Effector memory CD8-positive, alpha-beta T cell (primary cell): ENCODE results near the gene TBCCD1.

ENCODE experiments used
- ATAC-seq: fragments of 150-1000 bp; cut with Tn5 transposase; replicated peaks from 2 replicates; pipeline ENCODE4 v1.10.0; 2021; ENCODE audit warnings: mild to moderate bottlenecking, moderate library complexity
- DNase-seq, 3 experiments: peaks; one replicate each; pipeline ENCODE4 v3.0.0; 2021
- H3K27ac Mint-ChIP-seq, 2 donors: one replicate each; pipeline ENCODE4 v1.8.0; 2022; ENCODE audit warnings: mild to moderate bottlenecking in 2 of 2, mixed read lengths in 2 of 2, moderate library complexity in 2 of 2
- H3K27me3 Mint-ChIP-seq, 2 donors: one replicate each; pipeline ENCODE4 v1.8.0; 2022; ENCODE audit warnings: mixed read lengths in 2 of 2
- H3K36me3 Mint-ChIP-seq: one replicate; pipeline ENCODE4 v1.8.0; 2022; ENCODE audit warnings: mild to moderate bottlenecking, moderate library complexity, mixed read lengths; ENCODE audit not compliant: insufficient read depth
- H3K4me1 Mint-ChIP-seq, 2 donors: one replicate each; pipeline ENCODE4 v1.8.0; 2022; ENCODE audit warnings: low read depth in 2 of 2, mixed read lengths in 2 of 2
- H3K4me3 Mint-ChIP-seq, 2 donors: one replicate each; pipeline ENCODE4 v1.8.0; 2022; ENCODE audit warnings: mild to moderate bottlenecking in 2 of 2, mixed read lengths in 2 of 2, moderate library complexity in 2 of 2
- H3K9me3 Mint-ChIP-seq, 2 donors: one replicate each; pipeline ENCODE4 v1.8.0; 2022; ENCODE audit warnings: mixed read lengths in 2 of 2
- total RNA-seq, 9 experiments: gene quantifications; one replicate each; lab custom pipeline; 2026; lab: John Stamatoyannopoulos, UW

The TBCCD1 gene, protein sequence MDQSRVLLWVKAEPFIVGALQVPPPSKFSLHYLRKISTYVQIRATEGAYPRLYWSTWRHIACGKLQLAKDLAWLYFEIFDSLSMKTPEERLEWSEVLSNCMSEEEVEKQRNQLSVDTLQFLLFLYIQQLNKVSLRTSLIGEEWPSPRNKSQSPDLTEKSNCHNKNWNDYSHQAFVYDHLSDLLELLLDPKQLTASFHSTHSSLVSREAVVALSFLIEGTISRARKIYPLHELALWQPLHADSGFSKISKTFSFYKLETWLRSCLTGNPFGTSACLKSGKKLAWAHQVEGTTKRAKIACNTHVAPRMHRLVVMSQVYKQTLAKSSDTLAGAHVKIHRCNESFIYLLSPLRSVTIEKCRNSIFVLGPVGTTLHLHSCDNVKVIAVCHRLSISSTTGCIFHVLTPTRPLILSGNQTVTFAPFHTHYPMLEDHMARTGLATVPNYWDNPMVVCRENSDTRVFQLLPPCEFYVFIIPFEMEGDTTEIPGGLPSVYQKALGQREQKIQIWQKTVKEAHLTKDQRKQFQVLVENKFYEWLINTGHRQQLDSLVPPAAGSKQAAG
- total RNA-seq = 16.8 to 31.3 (median 26.1) reads per million in 9 experiments

DNA sequence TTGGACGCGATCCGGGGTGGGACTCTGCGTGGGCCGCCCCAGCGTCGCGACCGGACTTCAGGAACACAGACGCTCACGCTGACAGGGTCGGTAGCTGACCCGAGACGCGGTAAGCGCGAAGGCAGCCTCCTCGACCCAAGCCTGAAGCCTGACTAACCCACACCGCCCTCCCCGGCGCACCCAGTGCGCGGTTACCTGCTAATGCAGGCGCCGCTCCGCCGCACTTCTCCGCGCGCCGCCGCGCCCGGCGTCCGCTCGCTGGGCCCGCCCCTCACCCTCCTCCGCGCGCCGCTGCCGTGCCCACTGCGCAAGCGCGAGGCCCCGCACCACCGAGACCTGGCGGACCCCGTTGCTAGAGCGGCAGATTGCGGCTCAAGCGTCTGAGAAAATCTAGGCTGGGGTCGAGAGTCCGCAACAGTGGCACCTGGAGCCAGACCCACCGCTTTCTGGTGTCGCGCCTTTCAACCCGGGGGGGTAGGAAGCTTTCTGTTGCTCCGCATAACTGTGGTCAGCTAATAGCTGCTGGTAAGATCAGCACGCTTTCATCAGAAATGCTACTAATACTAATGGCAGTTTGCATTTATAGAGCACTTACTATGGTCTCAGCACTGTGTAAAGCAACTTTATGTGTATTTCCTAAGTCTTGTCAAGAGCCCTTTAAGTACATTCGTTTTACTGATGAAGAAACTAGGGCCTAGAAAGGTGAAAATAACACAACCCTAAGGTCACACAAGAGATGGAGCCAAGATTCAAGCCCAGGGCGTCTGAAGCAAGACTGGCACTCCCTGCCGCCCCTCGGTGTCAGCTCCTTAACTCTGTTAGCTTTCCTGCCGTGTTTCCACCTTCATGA lies at the start of gene TBCCD1:
TSS of gene TBCCD1 (minus strand) at position 268 of the 850 bp plus-strand sequence. CDS start 3,010 bp downstream, outside the sequence.
- ATAC-seq (peak; percentile 64), DNase-seq (peak; percentile 94 to 99 (median 98))
- peaks cover 29 to 56% of the 10 kb centered on the region in 2 donors for H3K4me1 Mint-ChIP-seq
- H3K27ac Mint-ChIP-seq = peak within 1 kb of the TSS; percentile 94
- H3K4me3 Mint-ChIP-seq = peak within 1 kb of the TSS; percentile 90 to 91
- no peaks in the 10 kb centered on the region for H3K27me3 Mint-ChIP-seq
- H3K36me3 Mint-ChIP-seq = peaks cover 30% of the 10 kb centered on the region
- H3K9me3 Mint-ChIP-seq = no peaks in the 10 kb centered on the region

DNA sequence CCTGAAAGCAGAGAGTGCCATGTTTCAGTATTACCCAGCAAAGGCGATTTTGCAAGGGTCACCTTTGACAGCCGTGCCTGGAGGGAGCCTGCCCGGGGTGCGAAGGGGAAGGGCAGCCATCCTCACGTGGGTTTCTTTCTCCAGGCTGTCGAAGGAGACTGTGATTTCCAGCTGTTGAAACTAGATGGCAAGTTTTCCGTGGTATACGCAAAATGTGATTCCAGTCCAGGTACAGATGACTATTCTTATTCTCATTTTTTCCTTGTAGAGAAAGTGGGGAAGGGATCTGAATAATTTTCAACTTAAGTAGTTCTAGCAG lies 49.1 kb upstream of the TBCCD1 start:
- no peaks in the 10 kb centered on the region for H3K9me3 Mint-ChIP-seq
- H3K27me3 Mint-ChIP-seq = peaks cover 51 to 56% of the 10 kb centered on the region in 2 donors
- DNase-seq = no peak
- no peak overlapping the region for H3K27ac Mint-ChIP-seq
- peak overlapping the region in 1 of 2 donors; percentile 64 for H3K4me3 Mint-ChIP-seq
- H3K36me3 Mint-ChIP-seq = no peaks in the 10 kb centered on the region
- H3K4me1 Mint-ChIP-seq = peaks cover 13 to 16% of the 10 kb centered on the region in 2 donors
- ATAC-seq = no peak

DNA sequence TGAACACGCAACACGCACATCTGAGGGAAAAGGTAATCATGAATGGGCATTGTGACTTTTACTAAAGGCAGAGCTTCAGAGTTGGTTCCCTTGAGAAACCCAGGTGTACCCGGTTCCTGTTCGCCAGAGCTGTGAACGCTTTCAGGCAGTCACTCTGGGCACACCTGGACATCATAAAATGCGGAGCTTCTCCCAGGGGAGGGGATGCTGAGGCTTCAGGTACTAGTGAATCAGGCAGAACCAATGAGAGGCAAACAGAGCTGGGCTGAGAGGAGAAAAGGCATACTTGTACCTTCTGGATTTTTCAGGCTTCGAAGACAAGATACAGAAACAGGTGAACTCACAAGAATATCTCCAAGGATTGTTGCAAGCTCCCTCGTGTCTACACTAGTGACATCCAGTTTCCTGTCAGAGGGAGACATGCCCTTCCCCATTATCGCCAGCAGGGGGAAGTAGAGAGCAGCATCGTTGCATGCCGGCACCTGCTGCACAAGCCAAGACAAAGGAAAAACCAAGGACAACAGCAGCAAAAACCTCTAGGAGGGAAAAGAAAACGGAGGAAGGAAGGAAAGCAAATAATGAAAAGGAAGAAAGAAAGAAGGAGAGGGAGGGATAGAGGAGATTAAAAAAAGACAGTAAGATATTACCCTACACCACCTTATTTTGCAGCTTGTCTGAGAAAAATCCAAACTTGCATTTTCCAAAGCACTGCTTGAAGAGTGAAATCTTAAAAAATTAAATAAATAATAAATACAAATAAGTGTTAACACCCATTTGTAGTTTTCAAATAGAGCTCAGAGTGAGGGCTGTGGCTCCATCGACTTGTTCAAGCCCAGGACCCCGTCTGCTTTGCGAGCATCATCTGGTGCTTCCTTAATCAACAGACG lies 47.7 kb upstream of the TBCCD1 start:
- H3K27me3 Mint-ChIP-seq = peaks cover 43 to 46% of the 10 kb centered on the region in 2 donors
- ATAC-seq = peak; percentile 61
- H3K4me3 Mint-ChIP-seq = peak overlapping the region; percentile 5 to 42

DNA sequence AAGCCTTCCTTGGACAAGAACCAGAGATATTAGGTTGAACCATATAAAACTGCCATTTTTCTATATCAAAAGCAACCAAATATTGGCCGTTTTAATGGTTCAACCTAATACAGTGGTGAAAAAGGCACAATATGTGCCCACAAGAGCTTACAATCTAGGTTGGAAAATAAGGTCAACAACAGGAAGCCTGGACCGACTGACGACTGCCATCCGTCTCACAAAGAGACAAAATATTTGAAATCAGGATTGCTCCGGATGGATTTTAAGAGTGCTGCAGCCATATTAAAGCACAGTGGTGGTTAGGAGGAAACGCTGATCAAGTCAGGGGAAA lies 47.1 kb upstream of the TBCCD1 start:
- Mint-ChIP-seq H3K36me3 (no peaks in the 10 kb centered on the region), H3K27me3 (peaks cover 43 to 46% of the 10 kb centered on the region in 2 donors), H3K4me1 (peaks cover 13 to 16% of the 10 kb centered on the region in 2 donors), H3K4me3 (peak overlapping the region; percentile 5 to 42), H3K27ac (no peak overlapping the region), H3K9me3 (no peaks in the 10 kb centered on the region)
- DNase-seq (no peak), ATAC-seq (no peak)

More for the DNA sequence above, 47.7 kb upstream of the TBCCD1 start:
- Mint-ChIP-seq H3K9me3 (no peaks in the 10 kb centered on the region), H3K27ac (no peak overlapping the region), H3K36me3 (no peaks in the 10 kb centered on the region), H3K4me1 (peaks cover 13 to 16% of the 10 kb centered on the region in 2 donors)
- DNase-seq = peak; percentile 74 to 75 (median 75)

DNA sequence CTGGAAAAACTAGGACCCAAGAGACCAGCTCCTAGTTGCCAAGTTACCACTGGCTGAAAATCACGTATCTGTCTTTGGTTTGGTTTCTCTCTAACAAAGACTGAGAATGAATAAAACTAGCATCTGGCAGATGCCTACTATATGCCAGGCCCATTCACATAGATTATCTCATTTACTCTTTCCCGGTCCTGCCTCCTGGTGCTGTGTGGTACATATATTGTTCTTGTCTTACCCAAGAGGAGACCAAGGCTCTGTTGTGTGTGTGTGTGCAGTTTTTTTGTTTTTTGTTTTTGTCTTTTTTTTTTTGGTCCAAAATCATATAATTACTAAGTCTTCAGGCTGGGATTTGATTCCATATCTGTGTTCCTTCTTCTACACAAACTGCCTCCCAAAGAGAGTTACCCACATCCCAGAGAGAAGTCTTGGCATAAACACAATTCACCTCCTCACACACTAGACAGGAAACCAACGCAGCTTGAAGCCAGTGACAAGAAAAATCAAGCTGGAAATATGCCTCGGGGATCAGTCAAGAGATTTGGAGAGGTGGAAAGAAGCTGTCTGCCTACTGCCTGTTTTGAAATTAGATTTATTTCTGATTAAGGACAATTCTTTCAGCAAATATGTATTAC lies 46.6 kb upstream of the TBCCD1 start:
- H3K9me3 Mint-ChIP-seq = no peaks in the 10 kb centered on the region
- H3K4me1 Mint-ChIP-seq = peaks cover 13 to 16% of the 10 kb centered on the region in 2 donors
- H3K27me3 Mint-ChIP-seq = peaks cover 41 to 44% of the 10 kb centered on the region in 2 donors
- no peak for DNase-seq
- no peak overlapping the region for H3K27ac Mint-ChIP-seq
- no peak for ATAC-seq
- H3K4me3 Mint-ChIP-seq = no peak overlapping the region
- no peaks in the 10 kb centered on the region for H3K36me3 Mint-ChIP-seq

DNA sequence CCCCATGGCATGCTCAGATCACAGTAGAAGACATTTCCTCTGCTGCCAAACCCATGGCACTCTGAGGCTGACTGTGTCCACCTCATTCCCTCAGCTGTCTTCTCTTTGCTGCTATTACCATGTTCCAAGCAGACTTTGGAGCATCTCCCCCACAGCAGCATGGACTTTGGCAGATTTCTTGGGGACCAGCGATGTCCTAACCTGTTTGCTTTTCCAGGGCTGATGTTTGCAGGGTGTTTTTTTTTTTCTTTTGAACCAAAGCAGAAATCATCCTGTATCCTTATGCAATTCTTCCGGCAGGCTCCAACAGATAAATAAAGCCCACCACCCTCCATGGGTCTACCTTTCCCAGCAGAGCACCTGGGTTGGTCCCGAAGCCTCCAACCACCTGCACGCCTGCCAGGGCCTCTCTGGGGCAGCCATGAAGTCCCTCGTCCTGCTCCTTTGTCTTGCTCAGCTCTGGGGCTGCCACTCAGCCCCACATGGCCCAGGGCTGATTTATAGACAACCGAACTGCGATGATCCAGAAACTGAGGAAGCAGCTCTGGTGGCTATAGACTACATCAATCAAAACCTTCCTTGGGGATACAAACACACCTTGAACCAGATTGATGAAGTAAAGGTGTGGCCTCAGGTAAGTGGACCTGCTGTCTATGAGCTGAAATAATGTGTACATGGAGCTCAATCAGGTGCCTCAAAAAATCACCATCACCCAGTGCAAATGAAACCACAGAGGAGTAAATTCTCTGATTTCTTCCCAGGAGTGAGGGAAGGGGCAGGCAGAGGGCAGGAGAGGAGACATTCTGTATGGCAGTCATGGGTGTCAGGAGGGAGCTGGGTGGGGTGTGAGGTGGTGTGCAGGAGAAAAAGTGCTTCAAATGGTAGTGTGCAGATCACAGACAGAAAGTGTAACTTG lies 45.8 kb upstream of the TBCCD1 start, which contains the start of gene AHSG:
TSS of gene AHSG (plus strand) at position 340 of the 916 bp plus-strand sequence. CDS start at position 422, 82 bp downstream.
- no peaks in the 10 kb centered on the region for H3K9me3 Mint-ChIP-seq
- H3K4me1 Mint-ChIP-seq = peaks cover 13 to 16% of the 10 kb centered on the region in 2 donors
- H3K27ac Mint-ChIP-seq = no peak within 1 kb of the TSS
- ATAC-seq = no peak
- no peak within 1 kb of the TSS for H3K4me3 Mint-ChIP-seq
- DNase-seq = no peak
- no peaks in the 10 kb centered on the region for H3K36me3 Mint-ChIP-seq
- H3K27me3 Mint-ChIP-seq = peaks cover 33 to 36% of the 10 kb centered on the region in 2 donors

DNA sequence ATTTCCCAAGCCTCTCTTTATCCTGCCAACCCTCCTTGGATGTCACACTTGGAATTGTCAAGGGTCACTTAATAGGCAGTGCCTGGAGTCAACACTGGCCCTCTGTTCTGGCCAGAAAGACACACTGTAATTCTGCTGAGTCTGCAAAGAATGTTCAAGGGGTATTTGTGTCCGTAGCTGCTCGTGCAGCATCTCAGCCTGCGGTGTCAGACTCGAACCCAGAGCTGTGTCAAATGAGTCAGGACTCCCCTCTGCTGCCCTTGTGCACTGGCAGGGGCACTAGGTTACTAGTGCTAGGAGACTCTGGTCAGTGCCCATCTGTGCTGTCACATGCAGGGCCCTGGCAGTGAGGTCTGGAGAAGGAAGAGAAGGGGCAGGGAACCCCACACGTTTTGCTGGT lies 44.9 kb upstream of the TBCCD1 start:
- ATAC-seq = no peak
- no peaks in the 10 kb centered on the region for H3K36me3 Mint-ChIP-seq
- no peak for DNase-seq
- peaks cover 10% of the 10 kb centered on the region in 2 donors for H3K4me1 Mint-ChIP-seq
- H3K4me3 Mint-ChIP-seq = no peak overlapping the region
- H3K9me3 Mint-ChIP-seq = no peaks in the 10 kb centered on the region
- no peak overlapping the region for H3K27ac Mint-ChIP-seq
- peaks cover 27% of the 10 kb centered on the region in 2 donors for H3K27me3 Mint-ChIP-seq

DNA sequence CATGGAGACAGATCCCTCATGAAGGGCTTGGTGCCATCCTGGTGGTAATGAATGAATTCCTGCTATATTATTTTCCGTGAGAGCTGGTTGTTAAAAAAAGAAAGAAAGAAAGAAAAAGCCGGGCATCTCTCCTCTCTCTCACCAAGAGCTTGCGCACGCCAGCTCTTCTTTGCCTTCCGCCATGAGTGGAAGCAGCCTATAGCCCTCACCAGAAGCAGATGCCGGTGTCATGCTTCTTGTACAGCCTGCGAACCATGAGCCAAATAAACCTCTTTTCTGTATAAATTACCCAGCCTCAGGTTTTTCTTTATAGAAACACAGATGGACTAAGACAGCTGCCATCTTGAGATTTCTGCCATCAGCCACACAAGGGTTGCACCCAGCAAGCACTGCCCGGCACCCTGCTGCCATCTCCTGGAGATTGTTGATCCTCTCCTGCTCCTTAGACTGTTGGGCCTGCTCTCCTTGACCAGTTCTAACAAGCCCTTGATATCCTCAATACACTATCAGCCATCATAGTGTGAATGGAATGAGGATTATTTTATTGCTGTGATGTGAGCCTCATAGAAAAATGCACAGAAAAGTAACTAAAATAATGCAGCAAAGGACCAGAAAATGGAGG lies 42.2 kb upstream of the TBCCD1 start:
- peaks cover 2% of the 10 kb centered on the region in 2 donors for H3K4me1 Mint-ChIP-seq
- no peaks in the 10 kb centered on the region for H3K36me3 Mint-ChIP-seq
- H3K9me3 Mint-ChIP-seq = no peaks in the 10 kb centered on the region
- H3K4me3 Mint-ChIP-seq = no peak overlapping the region
- ATAC-seq = no peak
- peaks cover 18 to 28% of the 10 kb centered on the region in 2 donors for H3K27me3 Mint-ChIP-seq
- no peak for DNase-seq
- peak overlapping the region in 1 of 2 donors; percentile 9 for H3K27ac Mint-ChIP-seq

DNA sequence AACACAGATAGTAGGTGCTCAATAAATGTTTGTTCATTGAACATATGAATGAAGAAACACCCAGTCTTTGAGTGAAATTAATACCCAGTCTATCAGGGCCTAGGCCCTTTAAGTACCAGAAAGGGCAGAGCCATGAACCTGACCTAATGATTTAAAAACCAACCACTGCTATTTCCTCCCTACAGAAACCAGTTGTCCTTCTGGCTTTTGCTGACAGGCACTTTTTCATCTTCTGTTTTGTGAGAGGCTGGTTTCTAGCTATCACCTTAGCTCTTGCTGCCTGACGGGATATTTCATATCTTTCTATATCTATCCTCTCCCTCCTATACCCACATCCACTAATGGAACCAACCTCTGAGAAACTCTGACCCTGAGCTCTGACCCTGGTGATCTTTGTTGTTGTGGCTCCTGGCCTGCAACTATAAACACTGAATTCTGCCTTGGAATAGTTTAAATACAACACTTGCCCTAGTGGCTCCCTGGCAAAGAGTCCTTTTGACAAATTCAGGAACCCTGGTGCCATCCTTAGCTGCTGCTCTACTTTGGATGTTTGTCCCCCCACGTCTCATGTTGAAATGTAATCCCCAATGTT lies 41.6 kb upstream of the TBCCD1 start:
- H3K27me3 Mint-ChIP-seq = peaks cover 17 to 30% of the 10 kb centered on the region in 2 donors
- H3K9me3 Mint-ChIP-seq = no peaks in the 10 kb centered on the region
- no peak for ATAC-seq
- no peak overlapping the region for H3K4me3 Mint-ChIP-seq
- no peak for DNase-seq
- H3K4me1 Mint-ChIP-seq = no peaks in the 10 kb centered on the region
- H3K27ac Mint-ChIP-seq = peak overlapping the region in 1 of 2 donors; percentile 9
- H3K36me3 Mint-ChIP-seq = no peaks in the 10 kb centered on the region

DNA sequence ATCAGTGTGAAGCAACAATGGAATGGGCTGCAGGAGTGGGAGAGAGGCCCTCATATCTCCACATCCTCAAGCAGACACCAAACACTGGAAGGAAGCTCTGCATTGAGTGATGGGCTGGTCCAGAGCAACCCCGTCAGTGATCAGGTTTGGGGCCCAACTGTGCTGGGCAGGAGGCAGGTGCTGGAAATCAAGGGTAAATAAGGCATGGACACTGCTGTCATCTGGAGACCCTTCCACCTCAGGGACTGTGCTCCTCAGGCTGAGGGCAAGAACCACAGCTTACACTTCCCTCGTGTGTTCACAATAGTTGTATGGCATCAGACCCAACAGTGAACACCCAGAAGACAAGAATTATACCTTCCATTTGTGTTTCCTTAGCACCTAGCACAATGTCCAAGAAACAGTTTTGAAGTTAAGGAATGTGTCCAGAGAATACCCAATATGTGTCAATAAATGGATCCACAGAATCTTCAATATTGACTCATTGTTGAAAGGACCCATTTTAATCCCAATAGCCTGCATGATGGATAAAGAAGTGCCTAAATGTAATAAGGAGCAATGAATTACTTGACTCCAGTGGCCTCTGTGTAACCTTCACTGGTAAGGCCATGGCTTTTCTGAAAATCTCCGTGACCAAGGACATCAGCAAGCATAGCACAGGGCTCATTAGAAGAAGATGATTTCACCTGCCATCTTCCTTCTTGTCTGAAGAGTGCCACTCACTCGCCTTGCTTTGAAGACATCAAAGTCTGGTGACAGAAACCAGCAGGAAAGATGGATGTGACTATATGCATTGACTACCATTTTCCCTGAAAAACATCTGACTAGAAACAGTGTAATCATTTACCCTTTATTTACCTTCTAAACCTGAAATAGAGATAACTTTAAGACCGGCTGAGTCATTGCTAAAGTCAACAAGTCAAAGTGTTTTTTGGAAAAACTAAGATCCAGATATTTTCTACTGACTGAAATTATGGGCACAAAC lies 38.7 kb upstream of the TBCCD1 start:
- no peaks in the 10 kb centered on the region for H3K4me1 Mint-ChIP-seq
- peaks cover 5 to 14% of the 10 kb centered on the region in 2 donors for H3K27me3 Mint-ChIP-seq
- no peak overlapping the region for H3K27ac Mint-ChIP-seq
- H3K36me3 Mint-ChIP-seq = no peaks in the 10 kb centered on the region
- DNase-seq = no peak
- ATAC-seq = no peak
- H3K9me3 Mint-ChIP-seq = no peaks in the 10 kb centered on the region
- no peak overlapping the region for H3K4me3 Mint-ChIP-seq
